Endothelial cell of coronary artery (primary cell): ENCODE measurements around the gene LAMP5. TPM values are rescaled to one million over a fixed set of nuclear protein-coding genes. Genes with fewer than 3 reads are reported as not detected.

Experiments used
- total RNA-seq: library from RNA; depleted of rRNA; stranded (reverse); fragments of >200 nt; gene quantifications from 2 replicates; pipeline ENCODE4 v1.2.3, GENCODE V29; 2014

LAMP5 gene
- 0.27 TPM in 1 of 2 replicates, not detected in the other for total RNA-seq

GRCh38 chr20:9514461-9515213 is at the start of gene LAMP5:
Gene LAMP5, plus strand, starts transcription at chr20:9514590. Its CDS starts 263 bp downstream, at chr20:9514853.

